GM21447 (cell line): ENCODE measurements around the gene ADGRF5.

ENCODE experiments used
- ATAC-seq: cut with Tn5 transposase; IDR thresholded peaks from one replicate; pipeline ENCODE4 v1.9.1; 2021; ENCODE audit not compliant: unreplicated experiment

The ADGRF5 gene

DNA sequence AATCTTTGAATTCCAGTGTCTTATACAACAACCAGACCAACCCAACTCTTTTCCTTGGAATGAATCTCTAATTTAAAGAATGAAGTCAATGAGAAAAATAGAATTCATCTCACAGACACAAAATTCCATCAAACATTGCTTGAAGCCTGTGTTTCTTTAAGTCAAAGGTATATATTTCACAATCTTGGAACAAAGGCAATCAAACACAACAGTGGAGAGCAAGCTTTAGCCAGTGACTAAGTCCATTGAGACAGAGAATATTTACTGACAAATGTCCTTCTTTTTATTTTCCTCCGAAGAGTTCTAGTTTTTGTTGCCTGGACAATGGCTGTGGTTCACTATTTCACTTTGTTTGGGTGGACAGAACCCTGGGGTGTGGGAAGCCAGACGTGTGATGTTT lies 92.8 kb downstream of the ADGRF5 start:
- ATAC-seq, result no peak

DNA sequence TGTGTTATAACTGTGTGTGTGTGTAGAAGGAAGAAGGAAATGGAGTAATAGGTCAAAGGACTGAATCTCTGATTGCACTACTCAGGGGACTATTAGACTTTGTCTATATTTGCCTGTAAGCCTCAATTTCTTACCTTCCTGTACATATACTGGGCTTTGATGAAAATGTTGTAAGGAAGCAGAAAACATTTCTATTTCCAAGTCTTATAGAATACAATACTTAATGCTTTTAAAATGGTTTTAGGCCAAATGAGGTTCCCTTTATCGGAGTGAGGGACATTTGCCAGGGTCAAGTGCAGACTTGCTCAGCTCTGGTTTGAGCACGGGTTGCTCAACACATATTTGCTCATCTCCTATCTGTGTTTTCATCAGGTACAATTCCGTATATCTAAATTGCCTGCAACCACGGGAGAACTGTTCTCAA lies 100.3 kb downstream of the ADGRF5 start:
- ATAC-seq, result no peak

DNA sequence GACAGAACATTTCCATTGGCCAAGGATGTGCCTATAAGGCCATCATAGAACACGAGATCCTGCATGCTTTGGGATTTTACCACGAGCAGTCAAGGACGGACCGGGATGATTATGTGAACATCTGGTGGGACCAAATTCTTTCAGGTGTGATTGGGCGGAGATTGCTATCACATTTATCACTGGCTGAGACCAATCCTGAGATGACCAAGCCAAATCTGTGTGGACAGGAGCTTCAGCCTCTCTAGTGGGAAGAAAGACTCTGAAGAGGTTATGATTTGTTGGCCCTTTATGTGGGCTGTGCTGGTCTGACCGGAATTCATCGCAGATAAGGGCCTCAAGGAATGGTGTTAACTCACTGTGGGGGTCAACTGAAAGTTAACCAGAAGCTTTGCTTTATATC lies 102.2 kb downstream of the ADGRF5 start:
- ATAC-seq, result no peak

DNA sequence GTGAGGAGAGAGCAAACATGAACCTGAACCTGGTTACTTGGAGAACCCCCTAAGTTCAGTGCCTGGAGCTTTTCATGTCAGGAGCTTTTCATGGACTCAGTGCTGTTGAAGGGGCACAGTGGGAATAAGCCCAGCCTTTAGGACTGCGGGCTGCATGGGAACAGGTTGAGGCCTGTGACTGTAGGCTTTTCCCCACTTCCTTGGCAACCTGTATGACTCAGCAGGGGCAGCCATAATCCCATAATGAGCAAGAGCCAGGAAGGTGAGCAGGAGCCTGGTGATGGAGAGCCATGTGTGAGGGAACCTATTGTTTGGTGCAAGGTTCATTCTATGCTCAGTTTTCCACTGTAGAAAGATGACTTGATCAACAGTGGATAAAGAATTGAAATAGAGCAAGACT lies 105.1 kb downstream of the ADGRF5 start:
- ATAC-seq, result no peak

DNA sequence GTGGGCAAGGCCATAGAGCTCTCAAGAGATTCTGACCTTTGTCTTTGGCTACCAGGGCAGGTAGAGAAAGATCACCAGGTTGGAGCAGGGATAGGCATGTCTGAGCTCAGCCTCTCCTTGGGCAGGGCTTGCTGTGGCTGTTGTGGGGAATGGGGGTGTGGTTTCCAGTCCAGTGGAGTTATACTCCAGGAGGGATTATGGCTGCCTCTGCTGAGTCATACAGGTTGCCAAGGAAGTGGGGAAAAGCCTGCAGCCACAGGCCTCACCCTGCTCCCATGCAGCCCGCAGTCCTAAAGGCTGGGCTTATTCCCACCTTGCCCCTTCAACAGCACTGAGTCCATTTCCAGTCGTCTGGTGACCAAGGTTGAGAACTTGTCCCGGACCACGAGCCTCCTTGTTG lies 106.6 kb downstream of the ADGRF5 start:
- ATAC-seq, result no peak

GRCh38 chr6:46808806-46809205 lies 112.9 kb downstream of the ADGRF5 start:
- ATAC-seq, result no peak
